ENCODE data around the gene DBX1.

DNA sequence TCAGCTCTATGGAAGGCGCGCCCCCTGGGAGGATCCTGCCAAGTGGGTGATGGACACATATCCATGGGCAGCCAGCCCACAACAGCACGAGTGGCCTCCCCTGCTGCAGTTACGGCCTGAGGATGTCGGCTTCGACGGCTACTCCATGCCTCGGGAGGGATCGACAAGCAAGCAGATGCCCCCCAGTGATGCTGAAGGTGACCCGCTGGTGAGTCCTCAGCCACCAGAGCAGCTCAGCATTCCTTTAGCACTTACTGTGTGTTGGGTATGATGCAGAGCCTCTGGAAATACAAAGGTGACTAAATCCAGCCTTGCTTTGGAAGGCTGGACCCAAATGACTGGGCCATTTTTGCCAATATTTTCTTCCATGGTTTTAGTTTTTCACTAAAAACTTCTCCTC is 45.7 kb downstream of the DBX1 start:
- TF ChIP-seq POLR2A (IDR thresholded peaks at IDR 0.05) (no peak), POLR2AphosphoS5 (IDR thresholded peaks at IDR 0.05) (no peak)
- TF ChIP-seq, protein P1, sequence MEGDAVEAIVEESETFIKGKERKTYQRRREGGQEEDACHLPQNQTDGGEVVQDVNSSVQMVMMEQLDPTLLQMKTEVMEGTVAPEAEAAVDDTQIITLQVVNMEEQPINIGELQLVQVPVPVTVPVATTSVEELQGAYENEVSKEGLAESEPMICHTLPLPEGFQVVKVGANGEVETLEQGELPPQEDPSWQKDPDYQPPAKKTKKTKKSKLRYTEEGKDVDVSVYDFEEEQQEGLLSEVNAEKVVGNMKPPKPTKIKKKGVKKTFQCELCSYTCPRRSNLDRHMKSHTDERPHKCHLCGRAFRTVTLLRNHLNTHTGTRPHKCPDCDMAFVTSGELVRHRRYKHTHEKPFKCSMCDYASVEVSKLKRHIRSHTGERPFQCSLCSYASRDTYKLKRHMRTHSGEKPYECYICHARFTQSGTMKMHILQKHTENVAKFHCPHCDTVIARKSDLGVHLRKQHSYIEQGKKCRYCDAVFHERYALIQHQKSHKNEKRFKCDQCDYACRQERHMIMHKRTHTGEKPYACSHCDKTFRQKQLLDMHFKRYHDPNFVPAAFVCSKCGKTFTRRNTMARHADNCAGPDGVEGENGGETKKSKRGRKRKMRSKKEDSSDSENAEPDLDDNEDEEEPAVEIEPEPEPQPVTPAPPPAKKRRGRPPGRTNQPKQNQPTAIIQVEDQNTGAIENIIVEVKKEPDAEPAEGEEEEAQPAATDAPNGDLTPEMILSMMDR (IDR thresholded peaks at IDR 0.05), result no peak

Data from breast epithelium (tissue), 3 donors.